ENCODE measurements around the gene CDKN2B-AS1. TPM values are rescaled to one million over a fixed set of nuclear protein-coding genes. Genes with fewer than 3 reads are reported as not detected.

CDKN2B-AS1 gene
- total and polyA plus RNA-seq, 2 experiments from 2014 or later, result 0.14 TPM; not detected in 1

- TF ChIP-seq ZNF462 (CRISPR knock-in tag; IDR thresholded peaks at IDR 0.05), result no peak
- no peak for TF ChIP-seq EZH2 (IDR thresholded peaks at IDR 0.05; ENCODE audit: low read depth, unreplicated experiment)
- TF ChIP-seq EZH2phosphoT487 (IDR thresholded peaks at IDR 0.05; ENCODE audit: unreplicated experiment), result peak; percentile 30
These were observed 19.7 kb upstream of the CDKN2B-AS1 start (continued) for GRCh38 chr9:21974722-21975409.

- Mint-ChIP-seq H3K27me3 (ENCODE audit: insufficient read depth, low read depth, poor library complexity) (peaks cover 95% of the 10 kb centered on the region), H3K9me3 (no peaks in the 10 kb centered on the region; the same call in 2 of the 3 replicates), H3K27ac (no peak overlapping the region), H3K36me3 (ENCODE audit: low read depth) (no peaks in the 10 kb centered on the region; the same call in 2 of the 3 replicates), H3K4me1 (peaks cover 11% of the 10 kb centered on the region), H3K4me3 (no peak overlapping the region)
- no peak for ATAC-seq
- no peak for DNase-seq (ENCODE audit: low spot score)
- Histone ChIP-seq H3K79me2 (replicated peaks; ENCODE audit: insufficient read depth) (no peaks in the 10 kb centered on the region), H3K4me2 (no peak overlapping the region), H4K20me1 (replicated peaks; ENCODE audit: insufficient read depth) (peaks cover 25% of the 10 kb centered on the region), H3K4me3 (no peak overlapping the region), H2AFZ (no peak overlapping the region), H3K27ac (ENCODE audit: low read depth) (no peak overlapping the region), H3K36me3 (ENCODE audit: insufficient read depth) (no peaks in the 10 kb centered on the region), H3F3A (replicated peaks; ENCODE audit: low read depth) (peaks cover 22% of the 10 kb centered on the region; the same call in 1 of the 2 replicates), H3K9me2 (ENCODE audit: insufficient read depth) (no peaks in the 10 kb centered on the region), H3K4me1 (ENCODE audit: insufficient read depth) (peaks cover 10% of the 10 kb centered on the region), H3K27me3 (ENCODE audit: insufficient read depth) (peaks cover 97% of the 10 kb centered on the region)
- TF ChIP-seq CREB1 (CRISPR knock-in tag; IDR thresholded peaks at IDR 0.05; ENCODE audit: low read depth) (no peak), CTCF (conservative IDR thresholded peaks at IDR 0.05; ENCODE audit: low read depth in 2 of 2) (no peak), ZNF331 (CRISPR knock-in tag; IDR thresholded peaks at IDR 0.05; ENCODE audit: low read depth) (no peak), ETS1 (IDR thresholded peaks at IDR 0.05) (no peak), STAT1 (IDR thresholded peaks at IDR 0.05; ENCODE audit: unreplicated experiment) (no peak)
These were observed 18.2 kb upstream of the CDKN2B-AS1 start for GRCh38 chr9:21976334-21976875.

Measured in GM23338 (cell line).